Rectal smooth muscle tissue (tissue), 1 donor: ENCODE data around the gene PPIB.

Experiments used
- H3K27ac ChIP-seq: one replicate; pipeline ENCODE4 v1.7.0; 2013; ENCODE audit warnings: low read depth, low read length, inconsistent platforms
- H3K27me3 ChIP-seq: one replicate; pipeline ENCODE4 v1.7.0; 2013; ENCODE audit warnings: low read length; ENCODE audit not compliant: control insufficient read depth, insufficient read depth
- H3K36me3 ChIP-seq: one replicate; pipeline ENCODE4 v1.7.0; 2013; ENCODE audit warnings: low read length; ENCODE audit not compliant: control insufficient read depth, insufficient read depth
- H3K4me1 ChIP-seq: one replicate; pipeline ENCODE4 v1.7.0; 2013; ENCODE audit warnings: low read length; ENCODE audit not compliant: control insufficient read depth, insufficient read depth
- H3K4me3 ChIP-seq: one replicate; pipeline ENCODE4 v1.7.0; 2013; ENCODE audit warnings: low read length
- H3K9ac ChIP-seq: one replicate; pipeline ENCODE4 v1.7.0; 2013; ENCODE audit warnings: low read length

The PPIB gene

DNA sequence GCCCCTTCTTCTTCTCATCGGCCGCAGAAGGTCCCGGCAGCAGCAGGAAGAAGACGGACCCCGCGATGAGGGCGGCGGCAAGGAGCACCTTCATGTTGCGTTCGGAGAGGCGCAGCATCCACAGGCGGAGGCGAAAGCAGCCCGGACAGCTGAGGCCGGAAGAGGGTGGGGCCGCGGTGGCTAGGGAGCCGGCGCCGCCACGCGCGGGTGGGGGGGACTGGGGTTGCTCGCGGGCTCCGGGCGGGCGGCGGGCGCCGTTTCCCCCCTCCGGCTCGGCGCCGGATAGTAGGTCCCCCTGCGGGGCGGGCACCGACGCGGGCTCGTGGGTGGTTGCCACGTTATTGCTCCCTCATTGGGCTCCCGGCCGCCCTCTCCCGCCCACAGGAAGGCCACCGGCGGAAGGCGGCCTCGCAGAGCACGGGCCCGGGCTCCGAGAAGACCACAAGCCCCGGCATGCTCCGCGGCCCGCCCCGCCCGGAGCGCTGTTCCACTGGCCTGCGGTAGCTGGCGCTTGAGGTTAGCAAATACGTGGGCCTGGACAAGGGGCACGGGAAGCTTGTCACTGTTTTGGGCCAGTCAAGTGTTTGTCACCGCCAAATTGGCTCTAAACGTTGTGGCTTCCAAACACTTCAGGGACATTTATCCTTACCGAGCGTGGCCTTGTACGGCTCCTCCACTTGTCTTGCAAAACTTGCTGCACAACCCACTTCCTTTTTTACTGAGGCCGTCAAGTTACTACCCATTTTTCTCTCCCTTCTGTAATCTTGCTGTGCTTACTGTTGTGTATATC, at the start of gene PPIB:
TSS of gene PPIB (minus strand) at position 154 of the 790 bp plus-strand sequence. CDS start at position 118, 36 bp downstream.
- Histone ChIP-seq H3K27me3 (no peaks in the 10 kb centered on the region), H3K9ac (peak within 1 kb of the TSS; percentile 87), H3K4me3 (peak within 1 kb of the TSS; percentile 91), H3K36me3 (peaks cover 20% of the 10 kb centered on the region), H3K4me1 (peaks cover 7% of the 10 kb centered on the region), H3K27ac (peak within 1 kb of the TSS; percentile 92)

DNA sequence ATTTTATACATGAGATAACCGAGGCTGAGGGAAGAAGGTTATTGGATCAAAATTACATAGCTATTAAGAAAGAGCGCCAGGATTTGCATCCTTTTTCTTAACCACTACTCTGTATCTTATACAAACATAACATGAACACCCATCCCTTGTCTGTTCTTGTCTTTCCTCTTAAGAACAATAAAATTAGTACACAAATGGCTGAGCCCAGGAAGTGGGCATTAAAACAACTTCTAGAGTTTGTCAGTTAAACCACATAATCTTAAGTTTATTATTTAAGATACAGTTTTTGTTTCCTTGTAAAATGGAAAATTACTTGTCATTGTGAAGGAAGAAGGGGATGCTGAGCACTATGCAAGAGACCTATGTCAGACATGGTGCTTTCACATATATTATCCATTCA, 48.9 kb upstream of the PPIB start:
- Histone ChIP-seq H3K9ac (no peak overlapping the region), H3K36me3 (no peaks in the 10 kb centered on the region), H3K27ac (no peak overlapping the region), H3K4me1 (no peaks in the 10 kb centered on the region), H3K27me3 (no peaks in the 10 kb centered on the region), H3K4me3 (no peak overlapping the region)

DNA sequence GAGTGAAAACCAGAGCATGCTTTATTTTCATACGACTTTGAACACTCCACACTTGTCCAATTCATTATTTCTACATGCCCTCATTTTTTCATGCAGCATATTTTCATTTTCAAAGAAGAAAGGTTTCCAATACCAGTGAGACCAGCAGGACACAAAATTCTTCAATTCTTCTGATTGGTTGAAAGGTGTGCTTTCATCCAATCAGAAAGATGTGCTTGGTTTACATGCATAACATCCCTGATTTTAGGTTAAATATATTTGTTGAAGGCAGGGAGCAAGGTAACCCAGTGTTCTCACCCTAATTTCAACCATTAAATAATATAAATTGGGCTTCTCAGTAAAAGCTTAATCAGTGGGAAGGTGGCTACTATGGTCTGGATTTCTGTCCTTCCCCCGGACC, 47.5 kb upstream of the PPIB start:
- Histone ChIP-seq H3K36me3 (no peaks in the 10 kb centered on the region), H3K27me3 (no peaks in the 10 kb centered on the region), H3K27ac (no peak overlapping the region), H3K9ac (no peak overlapping the region), H3K4me3 (no peak overlapping the region), H3K4me1 (no peaks in the 10 kb centered on the region)

DNA sequence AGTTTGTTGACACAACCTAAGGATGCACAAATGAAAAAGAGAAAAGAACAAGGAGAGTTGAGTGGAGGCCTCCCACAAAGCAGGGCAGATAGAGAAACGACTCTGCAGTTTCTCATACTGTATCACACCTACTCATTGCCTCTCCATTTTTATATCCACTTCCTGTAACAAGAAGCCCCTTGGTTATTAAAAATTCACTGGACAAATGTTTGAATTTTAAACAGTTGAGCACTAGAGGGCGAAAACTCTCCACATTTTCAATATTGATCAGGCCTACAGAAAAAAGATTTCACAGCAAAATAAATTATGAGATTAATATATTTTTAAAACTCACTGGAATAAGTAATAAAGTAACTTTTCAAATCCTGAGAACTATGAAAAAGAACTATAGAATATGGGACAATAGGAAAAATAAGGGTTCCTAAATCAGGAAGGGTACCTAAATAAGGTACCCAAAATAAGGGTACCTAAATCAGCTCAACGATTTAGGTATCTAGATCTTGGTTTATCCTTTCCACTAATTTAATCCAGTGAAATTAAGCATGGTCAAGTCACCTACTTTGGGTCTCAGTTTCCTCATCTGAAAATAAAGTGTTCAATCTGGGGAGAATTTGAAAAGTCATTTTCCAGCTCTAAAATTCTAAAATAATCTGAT, 47.0 kb upstream of the PPIB start:
- Histone ChIP-seq H3K9ac (no peak overlapping the region), H3K27ac (no peak overlapping the region), H3K27me3 (no peaks in the 10 kb centered on the region), H3K36me3 (no peaks in the 10 kb centered on the region), H3K4me3 (no peak overlapping the region), H3K4me1 (no peaks in the 10 kb centered on the region)

DNA sequence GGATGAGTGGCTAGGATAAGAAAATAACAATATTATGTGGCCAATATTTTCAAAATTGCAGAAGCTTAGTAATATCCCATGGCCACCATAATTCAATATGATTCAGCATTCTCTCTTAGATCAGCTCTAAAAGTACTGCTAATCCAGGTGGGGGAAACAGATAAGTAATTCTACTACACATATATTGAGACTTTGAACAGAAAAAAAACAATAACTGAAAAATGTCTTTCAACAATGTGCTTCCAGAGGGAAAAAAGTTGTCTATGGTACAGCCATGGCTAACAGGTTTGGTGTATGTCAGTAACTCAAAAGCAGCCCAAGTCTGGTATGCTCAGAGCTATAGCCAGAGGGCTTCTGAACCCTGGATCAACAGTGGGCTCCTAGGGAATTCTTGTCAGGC, 42.4 kb upstream of the PPIB start:
- H3K4me1 ChIP-seq: no peaks in the 10 kb centered on the region
- no peaks in the 10 kb centered on the region for H3K27me3 ChIP-seq
- peaks cover 3% of the 10 kb centered on the region for H3K36me3 ChIP-seq

DNA sequence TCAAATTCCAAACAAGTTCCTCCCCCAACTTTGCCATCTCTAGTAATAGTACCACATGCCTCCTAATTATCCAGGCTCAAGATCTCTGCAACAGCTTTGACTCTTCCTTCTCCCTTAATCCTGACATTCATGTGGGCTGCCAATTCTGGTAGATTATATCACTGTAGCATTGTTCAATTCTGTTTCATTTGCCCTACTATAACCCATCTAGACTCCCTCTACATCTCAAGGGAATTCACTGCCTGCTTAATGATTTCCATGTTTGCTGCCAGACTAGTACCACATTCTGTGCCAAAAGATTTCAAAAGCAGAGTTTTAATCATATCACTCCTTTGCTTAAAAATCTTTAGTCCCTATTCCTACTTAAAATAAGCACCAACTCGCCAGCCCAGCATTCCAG, 34.6 kb upstream of the PPIB start:
- H3K4me3 ChIP-seq: no peak overlapping the region
- no peaks in the 10 kb centered on the region for H3K4me1 ChIP-seq
- H3K9ac ChIP-seq: no peak overlapping the region
- no peaks in the 10 kb centered on the region for H3K27me3 ChIP-seq
- no peak overlapping the region for H3K27ac ChIP-seq
- H3K36me3 ChIP-seq: peaks cover 4% of the 10 kb centered on the region

More for the DNA sequence above, 42.4 kb upstream of the PPIB start:
- Histone ChIP-seq H3K9ac (no peak overlapping the region), H3K27ac (no peak overlapping the region), H3K4me3 (no peak overlapping the region)

DNA sequence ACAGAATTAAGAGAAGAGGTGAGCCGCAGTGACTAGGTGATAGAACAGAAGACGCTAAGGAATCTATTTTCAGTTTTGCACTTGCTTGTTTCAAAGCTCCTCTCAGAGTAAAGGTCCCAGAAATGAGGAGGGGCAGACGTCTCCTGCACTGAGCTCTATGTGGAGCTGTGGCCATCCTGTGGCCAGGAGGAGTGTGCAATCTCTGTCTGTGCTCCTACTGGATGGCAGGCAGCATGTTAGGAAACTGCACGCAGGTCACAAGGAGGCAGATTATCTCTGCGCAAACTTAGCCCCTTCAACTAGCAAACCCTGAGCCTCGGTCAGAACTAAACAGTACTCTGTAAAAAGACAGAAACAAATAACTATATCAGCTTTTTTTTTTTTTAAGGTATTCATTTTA, 31.1 kb upstream of the PPIB start:
- H3K4me3 ChIP-seq: no peak overlapping the region
- H3K4me1 ChIP-seq: no peaks in the 10 kb centered on the region
- H3K9ac ChIP-seq: no peak overlapping the region
- no peaks in the 10 kb centered on the region for H3K27me3 ChIP-seq
- H3K27ac ChIP-seq: no peak overlapping the region
- peaks cover 4% of the 10 kb centered on the region for H3K36me3 ChIP-seq

DNA sequence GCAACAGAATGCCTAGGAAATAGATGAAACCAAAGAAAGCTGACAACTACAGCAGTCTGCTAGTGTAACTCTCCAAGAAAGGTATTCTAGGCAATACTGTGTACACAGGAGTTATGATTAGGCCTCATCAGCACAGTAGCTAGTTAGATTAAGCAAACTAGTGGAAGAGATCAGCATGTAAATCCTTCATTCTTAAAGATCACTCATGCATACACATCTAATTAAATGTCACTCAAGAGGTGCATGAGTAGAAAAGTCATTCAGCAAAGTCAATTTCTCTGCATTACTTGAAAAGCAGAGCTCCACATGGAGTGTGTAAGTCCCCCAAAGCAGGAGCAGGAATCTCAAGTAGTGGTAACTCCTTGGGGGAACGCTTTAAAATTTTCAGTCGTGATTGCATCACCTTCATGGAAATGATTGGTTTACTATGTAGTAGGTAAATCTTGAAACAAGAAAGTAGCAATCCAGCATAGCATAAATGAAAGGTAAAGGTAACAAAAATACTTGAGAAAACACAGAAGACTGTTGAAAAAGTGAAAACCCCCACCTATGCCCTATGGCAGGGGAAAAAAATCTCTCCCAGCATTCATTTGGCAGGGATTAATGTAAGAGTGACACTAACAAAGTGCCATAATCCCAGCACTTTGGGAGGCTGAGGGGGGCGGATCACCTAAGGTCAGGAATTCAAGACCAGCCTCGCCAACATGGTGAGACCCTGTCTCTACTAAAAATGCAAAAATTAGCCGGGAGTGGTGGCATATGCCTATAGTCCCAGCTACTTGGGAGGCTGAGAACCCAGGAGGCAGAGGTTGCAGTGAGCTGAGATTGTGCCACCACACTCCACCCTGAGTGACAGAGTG, 29.4 kb upstream of the PPIB start:
- H3K27ac ChIP-seq: no peak overlapping the region
- H3K4me1 ChIP-seq: no peaks in the 10 kb centered on the region
- H3K27me3 ChIP-seq: no peaks in the 10 kb centered on the region
- peaks cover 4% of the 10 kb centered on the region for H3K36me3 ChIP-seq
- H3K4me3 ChIP-seq: no peak overlapping the region
- H3K9ac ChIP-seq: no peak overlapping the region

DNA sequence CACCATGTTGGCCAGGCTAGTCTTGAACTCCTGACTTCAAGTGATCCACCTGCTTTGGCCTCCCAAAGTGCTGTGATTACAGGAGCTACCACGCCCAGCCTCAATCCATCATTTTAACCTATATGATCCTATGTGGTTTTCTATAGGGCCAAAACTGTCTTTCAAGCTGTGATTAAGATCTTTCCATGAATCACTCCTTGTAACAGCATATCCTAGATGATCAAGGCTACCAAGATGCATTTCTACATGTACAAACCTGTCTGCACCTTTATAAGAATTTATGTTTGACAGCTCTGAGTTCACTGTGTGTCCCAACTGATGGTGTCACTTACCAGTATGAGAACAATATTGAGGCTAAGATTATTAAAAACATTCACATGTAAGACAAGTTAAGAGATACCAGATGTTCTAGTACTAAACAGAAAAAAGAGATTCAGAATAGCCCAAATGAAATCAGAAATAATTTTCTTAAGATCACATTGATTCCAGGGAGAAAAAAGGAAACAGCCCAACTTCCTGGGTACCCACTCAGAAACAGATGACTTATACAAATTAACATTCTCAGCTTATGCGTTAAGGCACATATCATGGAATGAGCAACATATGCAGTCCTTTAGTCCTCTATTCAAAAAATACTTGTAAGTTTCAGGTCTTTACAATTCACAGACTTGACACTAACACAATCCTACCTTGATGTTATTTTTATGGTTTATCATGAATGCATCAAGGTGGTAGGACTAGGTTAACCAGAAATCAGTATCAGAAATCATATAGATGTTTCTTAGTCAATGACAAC, 24.8 kb upstream of the PPIB start:
- peaks cover 3% of the 10 kb centered on the region for H3K36me3 ChIP-seq
- H3K27me3 ChIP-seq: no peaks in the 10 kb centered on the region
- no peak overlapping the region for H3K27ac ChIP-seq
- H3K4me3 ChIP-seq: no peak overlapping the region
- H3K9ac ChIP-seq: no peak overlapping the region
- no peaks in the 10 kb centered on the region for H3K4me1 ChIP-seq

DNA sequence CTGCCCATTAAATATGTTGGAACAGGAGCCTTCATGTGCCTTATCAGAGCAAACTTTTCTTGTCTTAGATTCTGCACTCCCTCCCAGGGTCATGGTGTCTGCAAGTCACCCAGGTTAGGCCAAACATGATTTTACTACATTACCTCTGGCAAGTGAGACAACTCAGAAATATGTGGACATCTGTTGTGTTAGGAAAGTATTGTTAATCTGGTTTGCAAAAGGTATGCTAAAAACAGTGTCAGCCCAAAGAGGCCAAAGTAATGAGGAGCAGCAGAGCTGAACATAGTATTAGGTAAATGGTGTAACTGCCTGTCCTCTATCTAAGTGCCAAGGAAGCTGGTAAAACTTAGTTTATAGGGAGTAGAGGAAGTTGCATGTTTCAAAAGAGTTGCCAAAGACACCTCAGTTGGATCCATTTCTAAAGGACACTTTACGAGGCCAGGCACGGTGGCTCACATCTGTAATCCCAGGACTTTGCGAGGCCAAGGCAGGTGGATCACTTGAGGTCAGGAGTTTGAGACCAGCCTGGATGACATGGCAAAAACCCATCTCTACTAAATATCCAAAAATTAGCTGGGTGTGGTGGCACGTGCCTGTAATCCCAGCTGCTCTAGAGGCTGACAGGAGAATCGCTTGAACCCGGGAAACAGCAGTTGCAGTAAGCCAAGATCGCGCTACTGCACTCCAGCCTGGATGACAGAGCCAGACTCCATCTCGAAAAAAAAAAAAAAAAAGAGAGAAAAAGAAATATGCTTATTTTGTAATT, 22.5 kb upstream of the PPIB start:
- Histone ChIP-seq H3K27ac (no peak overlapping the region), H3K36me3 (peaks cover 3% of the 10 kb centered on the region), H3K27me3 (no peaks in the 10 kb centered on the region), H3K4me1 (no peaks in the 10 kb centered on the region), H3K4me3 (no peak overlapping the region), H3K9ac (no peak overlapping the region)

DNA sequence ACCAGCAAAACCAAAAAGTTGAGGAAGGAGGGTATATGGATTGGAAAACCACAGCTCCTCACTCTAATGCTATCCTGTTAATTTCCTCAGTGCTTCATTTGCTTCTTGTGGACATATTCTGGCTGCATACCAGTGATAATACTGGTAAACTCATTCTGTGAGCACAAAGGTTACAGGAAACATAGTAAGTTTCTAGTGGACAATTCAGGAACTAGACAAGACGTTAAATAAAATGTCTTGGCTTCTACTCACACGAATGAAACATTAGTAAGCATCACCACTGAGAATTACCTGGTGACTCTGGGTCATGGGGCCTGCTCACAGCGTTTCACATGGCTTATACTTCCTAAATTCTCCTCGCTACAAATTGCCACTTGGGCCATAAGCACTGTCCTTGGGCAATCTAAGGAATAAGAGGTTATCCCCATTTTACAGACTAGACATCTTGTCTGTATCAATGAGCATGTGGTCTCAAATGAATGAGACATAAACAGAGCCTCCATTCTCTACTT, 20.1 kb upstream of the PPIB start:
- H3K9ac ChIP-seq: no peak overlapping the region
- no peaks in the 10 kb centered on the region for H3K4me1 ChIP-seq
- H3K27ac ChIP-seq: no peak overlapping the region
- H3K36me3 ChIP-seq: peaks cover 5% of the 10 kb centered on the region
- H3K27me3 ChIP-seq: no peaks in the 10 kb centered on the region
- no peak overlapping the region for H3K4me3 ChIP-seq
